ENCODE results near the gene APLP1. TPM values are rescaled to one million over a fixed set of nuclear protein-coding genes. Genes with fewer than 3 reads are reported as not detected.
"Not testable (repeated sequence)": the region's sequence is repeated elsewhere in the genome, so short reads cannot be mapped to it uniquely, and the experiment has no call there.

The APLP1 gene
- total RNA-seq, 1 donor from 2014 or later = 8.4 TPM

DNA sequence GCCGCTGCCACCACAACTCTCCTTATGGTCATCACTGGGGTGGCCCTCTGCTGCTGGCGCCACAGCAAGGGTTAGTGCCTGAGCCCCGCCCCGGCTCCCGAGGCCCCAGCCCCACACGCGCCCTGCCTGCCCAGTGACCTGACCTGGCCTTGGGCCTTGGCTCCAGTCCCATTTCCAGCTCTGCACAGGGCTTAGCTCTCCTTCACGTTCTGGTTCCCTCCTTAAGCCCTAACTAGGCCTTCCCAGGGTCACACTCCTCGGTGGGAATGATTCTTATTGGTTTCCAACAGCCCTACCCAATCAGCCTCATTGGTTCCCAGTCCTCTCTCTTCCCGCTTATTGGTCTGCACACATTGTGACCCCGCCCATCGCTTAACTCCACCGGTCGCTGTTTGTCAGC lies 5.8 kb upstream of the APLP1 start:
- TF ChIP-seq, protein P1, sequence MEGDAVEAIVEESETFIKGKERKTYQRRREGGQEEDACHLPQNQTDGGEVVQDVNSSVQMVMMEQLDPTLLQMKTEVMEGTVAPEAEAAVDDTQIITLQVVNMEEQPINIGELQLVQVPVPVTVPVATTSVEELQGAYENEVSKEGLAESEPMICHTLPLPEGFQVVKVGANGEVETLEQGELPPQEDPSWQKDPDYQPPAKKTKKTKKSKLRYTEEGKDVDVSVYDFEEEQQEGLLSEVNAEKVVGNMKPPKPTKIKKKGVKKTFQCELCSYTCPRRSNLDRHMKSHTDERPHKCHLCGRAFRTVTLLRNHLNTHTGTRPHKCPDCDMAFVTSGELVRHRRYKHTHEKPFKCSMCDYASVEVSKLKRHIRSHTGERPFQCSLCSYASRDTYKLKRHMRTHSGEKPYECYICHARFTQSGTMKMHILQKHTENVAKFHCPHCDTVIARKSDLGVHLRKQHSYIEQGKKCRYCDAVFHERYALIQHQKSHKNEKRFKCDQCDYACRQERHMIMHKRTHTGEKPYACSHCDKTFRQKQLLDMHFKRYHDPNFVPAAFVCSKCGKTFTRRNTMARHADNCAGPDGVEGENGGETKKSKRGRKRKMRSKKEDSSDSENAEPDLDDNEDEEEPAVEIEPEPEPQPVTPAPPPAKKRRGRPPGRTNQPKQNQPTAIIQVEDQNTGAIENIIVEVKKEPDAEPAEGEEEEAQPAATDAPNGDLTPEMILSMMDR (conservative IDR thresholded peaks at IDR 0.05; ENCODE audit: low read depth, low read length) = no peak
- H3K4me3 ChIP-seq (ENCODE audit: low read depth, low read length) = no peak overlapping the region
- DNase-seq (ENCODE audit: low read depth) = no peak

DNA sequence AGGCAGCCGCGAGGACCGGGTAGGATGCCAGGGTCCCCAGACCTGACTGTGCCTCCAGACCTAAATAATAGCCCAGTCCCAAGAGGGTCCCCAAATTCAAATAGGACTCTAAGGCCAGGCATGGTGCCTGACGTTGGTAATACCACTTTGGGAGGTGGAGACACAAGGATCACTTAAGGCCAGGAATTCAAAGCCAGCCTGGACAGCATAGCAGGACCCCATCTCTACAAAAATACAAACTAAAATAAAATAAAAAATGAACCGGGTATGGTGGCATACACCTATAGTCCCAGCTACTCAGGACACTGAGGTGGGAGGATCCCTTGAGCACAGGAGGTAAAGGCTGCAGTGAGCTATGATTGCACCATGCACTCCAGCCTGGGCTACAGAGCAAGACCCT lies 5.4 kb upstream of the APLP1 start:
- TF ChIP-seq, protein P1 (conservative IDR thresholded peaks at IDR 0.05; ENCODE audit: low read depth, low read length) = no peak

DNA sequence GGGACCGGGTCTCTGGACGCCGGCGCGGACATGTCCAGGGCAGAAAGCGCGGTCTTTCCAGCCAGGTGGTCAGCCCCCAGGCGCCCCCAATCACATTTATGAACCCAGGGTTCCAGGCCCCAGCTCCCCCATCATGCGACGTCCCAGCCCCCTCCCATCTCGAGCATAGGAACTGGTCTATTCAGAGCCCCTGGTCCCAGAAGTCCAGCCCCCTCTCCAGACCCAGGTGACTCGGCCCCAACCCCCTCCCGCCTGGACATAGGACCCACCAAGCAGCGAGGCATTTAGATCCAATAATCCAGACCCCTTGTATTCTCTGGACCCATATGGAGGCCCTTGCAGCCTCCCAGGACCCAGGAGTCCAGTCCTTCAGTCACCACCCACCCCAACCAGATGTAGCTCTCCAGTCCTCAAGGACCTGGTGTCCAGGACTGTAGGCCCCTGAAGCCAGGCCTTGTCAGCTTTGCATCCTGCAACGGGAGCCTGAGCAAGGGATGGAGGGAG lies 501 bp downstream of the APLP1 start:
- peak overlapping the region; percentile 26 for H3K4me3 ChIP-seq (ENCODE audit: low read depth, low read length)
- no peak for DNase-seq (ENCODE audit: low read depth)

More for the DNA sequence above, 5.4 kb upstream of the APLP1 start:
- no peak for DNase-seq (ENCODE audit: low read depth)
- no peak overlapping the region for H3K4me3 ChIP-seq (ENCODE audit: low read depth, low read length)

DNA sequence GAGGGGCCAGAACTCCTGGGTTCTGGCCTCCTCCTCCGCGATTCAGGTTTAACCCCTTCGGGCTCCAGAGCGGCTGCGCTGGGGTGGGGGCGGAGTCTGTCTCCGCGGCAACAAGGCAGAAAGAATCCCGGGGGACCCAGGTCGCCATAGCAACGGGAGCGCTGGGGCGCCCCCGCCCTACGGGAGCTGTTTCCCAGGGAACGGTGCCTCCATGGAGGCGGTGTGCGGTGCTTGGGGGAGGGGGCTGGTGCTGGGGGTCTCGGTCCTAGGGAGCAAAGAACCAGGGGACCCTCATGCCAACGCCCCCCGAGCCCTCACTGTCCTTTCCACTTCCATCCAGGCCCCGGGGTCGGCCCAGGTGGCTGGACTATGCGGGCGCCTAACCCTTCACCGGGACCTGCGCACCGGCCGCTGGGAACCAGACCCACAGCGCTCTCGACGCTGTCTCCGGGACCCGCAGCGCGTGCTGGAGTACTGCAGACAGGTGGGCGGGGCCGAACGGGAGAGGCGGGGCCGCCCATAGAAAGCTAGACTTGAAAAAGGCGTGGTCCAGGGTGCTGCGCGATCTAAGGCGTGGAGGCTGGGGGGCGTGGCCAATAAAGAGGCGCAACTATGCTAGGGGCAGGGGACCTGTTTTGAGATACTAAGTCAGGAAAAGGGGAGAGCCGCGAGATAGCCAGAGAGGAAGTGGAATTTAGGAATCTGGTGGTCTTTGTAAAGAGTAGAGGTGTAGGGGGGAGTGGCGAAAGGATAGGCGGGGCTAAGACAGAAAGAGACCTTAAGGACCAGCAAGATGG lies 1.2 kb downstream of the APLP1 start:
- no peak for DNase-seq (ENCODE audit: low read depth)
- TF ChIP-seq, protein P1 (conservative IDR thresholded peaks at IDR 0.05; ENCODE audit: low read depth, low read length) = no peak
- H3K4me3 ChIP-seq (ENCODE audit: low read depth, low read length) = peak overlapping the region; percentile 16

More for the DNA sequence above, 501 bp downstream of the APLP1 start:
- TF ChIP-seq, protein P1 (conservative IDR thresholded peaks at IDR 0.05; ENCODE audit: low read depth, low read length) = no peak

DNA sequence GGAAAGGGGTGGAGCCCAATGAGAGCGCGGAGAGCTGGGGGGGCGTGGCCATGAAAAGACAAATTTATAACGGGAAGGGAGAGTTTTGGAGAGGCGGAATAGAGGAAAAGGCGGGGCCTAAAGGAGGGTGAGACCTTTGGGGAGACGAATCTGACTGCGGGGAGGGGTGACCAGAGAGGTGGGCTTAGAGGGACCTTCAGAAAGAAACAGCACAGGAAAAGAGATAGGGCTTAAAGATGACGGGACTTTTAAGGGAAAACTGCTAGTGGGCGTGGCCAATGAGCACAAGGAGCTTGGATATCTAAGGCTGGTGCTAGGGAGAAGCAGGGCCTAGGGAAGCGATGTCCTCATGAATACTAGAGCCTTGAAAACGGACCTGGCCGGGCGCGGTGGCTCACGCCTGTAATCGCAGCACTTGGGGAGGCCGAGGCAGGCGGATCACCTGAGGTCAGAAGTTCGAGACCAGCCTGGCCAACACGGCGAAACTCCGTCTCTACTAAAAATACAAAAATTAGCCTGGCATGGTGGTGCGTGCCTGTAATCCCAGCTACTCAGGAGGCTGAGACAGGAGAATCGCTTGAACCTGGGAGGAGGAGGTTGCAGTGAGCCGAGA lies 1.9 kb downstream of the APLP1 start:
- DNase-seq (ENCODE audit: low read depth) = not testable (repeated sequence)
- peak overlapping the region; percentile 16 for H3K4me3 ChIP-seq (ENCODE audit: low read depth, low read length)

DNA sequence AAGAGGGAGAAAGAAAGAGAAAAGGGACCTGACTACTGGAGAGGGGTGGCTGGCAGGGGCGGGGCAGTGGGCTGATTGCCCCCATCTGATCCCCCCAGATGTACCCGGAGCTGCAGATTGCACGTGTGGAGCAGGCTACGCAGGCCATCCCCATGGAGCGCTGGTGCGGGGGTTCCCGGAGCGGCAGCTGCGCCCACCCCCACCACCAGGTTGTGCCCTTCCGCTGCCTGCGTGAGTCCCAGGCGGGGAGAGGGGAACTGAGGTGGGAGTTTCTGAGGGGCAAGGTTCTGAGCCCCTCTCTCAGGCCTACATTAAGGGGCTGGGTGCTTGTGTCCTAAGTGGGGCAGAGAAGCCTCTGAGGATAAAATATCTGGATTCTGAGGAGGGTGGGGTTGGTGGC lies 2.4 kb downstream of the APLP1 start:
- DNase-seq (ENCODE audit: low read depth) = no peak
- TF ChIP-seq, protein P1 (conservative IDR thresholded peaks at IDR 0.05; ENCODE audit: low read depth, low read length) = no peak
- H3K4me3 ChIP-seq (ENCODE audit: low read depth, low read length) = no peak overlapping the region

DNA sequence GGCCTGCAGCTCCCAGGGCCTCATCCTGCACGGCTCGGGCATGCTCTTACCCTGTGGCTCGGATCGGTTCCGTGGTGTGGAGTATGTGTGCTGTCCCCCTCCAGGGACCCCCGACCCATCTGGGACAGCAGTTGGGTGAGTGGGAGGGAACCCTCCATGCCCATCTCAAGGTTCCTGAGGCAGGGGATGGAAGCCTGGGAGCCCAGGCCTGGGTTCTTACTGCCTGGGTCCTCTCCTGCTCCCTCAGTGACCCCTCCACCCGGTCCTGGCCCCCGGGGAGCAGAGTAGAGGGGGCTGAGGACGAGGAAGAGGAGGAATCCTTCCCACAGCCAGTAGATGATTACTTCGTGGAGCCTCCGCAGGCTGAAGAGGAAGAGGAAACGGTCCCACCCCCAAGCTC lies 3.2 kb downstream of the APLP1 start:
- DNase-seq (ENCODE audit: low read depth) = no peak
- H3K4me3 ChIP-seq (ENCODE audit: low read depth, low read length) = no peak overlapping the region
- TF ChIP-seq, protein P1 (conservative IDR thresholded peaks at IDR 0.05; ENCODE audit: low read depth, low read length) = no peak

All from epithelial cell of proximal tubule (primary cell).